ENCODE results near the gene C9orf40. TPM values are rescaled to one million over a fixed set of nuclear protein-coding genes. Genes with fewer than 3 reads are reported as not detected.

Gene C9orf40
- total and polyA plus RNA-seq, 2 donors (not counting 3 experiments of a cell fraction or from before 2014, with no cell fraction given): 2.2 to 7.5 TPM

DNA sequence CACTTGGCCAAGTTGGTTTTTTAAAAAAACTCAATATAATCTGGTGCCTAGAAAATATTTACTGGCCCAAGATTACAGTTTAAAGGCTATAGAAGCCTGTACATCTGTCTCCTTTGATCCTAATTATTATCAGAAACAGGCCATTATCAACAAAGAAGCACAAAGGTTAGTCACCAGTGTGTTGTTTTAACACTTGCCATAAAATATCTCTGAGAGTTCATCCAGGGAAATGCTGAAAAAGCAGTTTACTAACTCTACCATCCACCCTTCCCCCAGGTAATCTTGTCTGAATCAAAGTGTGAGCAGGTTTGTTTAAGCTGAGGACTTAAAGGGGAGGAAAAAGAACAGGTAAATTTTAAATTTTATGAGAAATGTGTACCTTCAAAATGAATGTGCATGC is 51.7 kb downstream of the C9orf40 start:
- ChIA-PET CTCF (no interaction called here), POLR2A (no interaction called here)
- Histone ChIP-seq H4K20me1 (replicated peaks; ENCODE audit: control insufficient read depth, extremely low read depth, insufficient read depth, low read length) (no peaks in the 10 kb centered on the region), H3K9ac (replicated peaks; ENCODE audit: extremely low read depth, insufficient read depth, low read length) (no peak overlapping the region), H3K27ac (ENCODE audit: insufficient read depth, low read depth, low read length) (no peak overlapping the region), H3K27me3 (ENCODE audit: control insufficient read depth in 2 of 2, insufficient read depth in 2 of 2, low read length in 2 of 2) (no peaks in the 10 kb centered on the region), H3K36me3 (ENCODE audit: control insufficient read depth in 2 of 2, extremely low read depth in 1 of 2, insufficient read depth in 2 of 2, low read length in 2 of 2) (no peaks in the 10 kb centered on the region), H3K79me2 (ENCODE audit: control insufficient read depth, insufficient read depth, low read length) (no peaks in the 10 kb centered on the region), H3K4me1 (ENCODE audit: control insufficient read depth, extremely low read depth, insufficient read depth, low read length) (no peaks in the 10 kb centered on the region), H2AFZ (ENCODE audit: low read depth, low read length) (no peak overlapping the region), H3K4me3 (replicated peaks in 1 of 3; ENCODE audit: insufficient read depth in 1 of 3, low read depth in 1 of 3, low read length in 3 of 3) (no peak overlapping the region), H3K9me1 (replicated peaks; ENCODE audit: control insufficient read depth, extremely low read depth, insufficient read depth, low read length) (no peaks in the 10 kb centered on the region), H3K9me3 (replicated peaks; ENCODE audit: control insufficient read depth, insufficient read depth, low read length) (no peaks in the 10 kb centered on the region), H3K4me2 (ENCODE audit: insufficient read depth, low read length) (no peak overlapping the region)
- BruUV-seq (replicated peaks): no TSS peak
- TF ChIP-seq, protein P1, sequence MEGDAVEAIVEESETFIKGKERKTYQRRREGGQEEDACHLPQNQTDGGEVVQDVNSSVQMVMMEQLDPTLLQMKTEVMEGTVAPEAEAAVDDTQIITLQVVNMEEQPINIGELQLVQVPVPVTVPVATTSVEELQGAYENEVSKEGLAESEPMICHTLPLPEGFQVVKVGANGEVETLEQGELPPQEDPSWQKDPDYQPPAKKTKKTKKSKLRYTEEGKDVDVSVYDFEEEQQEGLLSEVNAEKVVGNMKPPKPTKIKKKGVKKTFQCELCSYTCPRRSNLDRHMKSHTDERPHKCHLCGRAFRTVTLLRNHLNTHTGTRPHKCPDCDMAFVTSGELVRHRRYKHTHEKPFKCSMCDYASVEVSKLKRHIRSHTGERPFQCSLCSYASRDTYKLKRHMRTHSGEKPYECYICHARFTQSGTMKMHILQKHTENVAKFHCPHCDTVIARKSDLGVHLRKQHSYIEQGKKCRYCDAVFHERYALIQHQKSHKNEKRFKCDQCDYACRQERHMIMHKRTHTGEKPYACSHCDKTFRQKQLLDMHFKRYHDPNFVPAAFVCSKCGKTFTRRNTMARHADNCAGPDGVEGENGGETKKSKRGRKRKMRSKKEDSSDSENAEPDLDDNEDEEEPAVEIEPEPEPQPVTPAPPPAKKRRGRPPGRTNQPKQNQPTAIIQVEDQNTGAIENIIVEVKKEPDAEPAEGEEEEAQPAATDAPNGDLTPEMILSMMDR (IDR thresholded peaks at IDR 0.05; ENCODE audit: extremely low read depth in 1 of 2, insufficient read depth in 1 of 2, low read depth in 1 of 2, low read length in 2 of 2): no peak
- no peak for TF ChIP-seq POLR2AphosphoS5 (IDR thresholded peaks at IDR 0.05; ENCODE audit: insufficient read depth, low read depth, low read length)
- no peak for TF ChIP-seq EZH2 (IDR thresholded peaks at IDR 0.05; ENCODE audit: borderline replicate concordance, low read depth, low read length, severe bottlenecking)
- TF ChIP-seq GATA2 (IDR thresholded peaks at IDR 0.05; ENCODE audit: insufficient read depth, insufficient read length, low read depth, low read length): no peak
- no peak for TF ChIP-seq MYC (IDR thresholded peaks at IDR 0.05; ENCODE audit: low read depth, low read length)
- TF ChIP-seq, protein P2, sequence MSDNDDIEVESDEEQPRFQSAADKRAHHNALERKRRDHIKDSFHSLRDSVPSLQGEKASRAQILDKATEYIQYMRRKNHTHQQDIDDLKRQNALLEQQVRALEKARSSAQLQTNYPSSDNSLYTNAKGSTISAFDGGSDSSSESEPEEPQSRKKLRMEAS (IDR thresholded peaks at IDR 0.05; ENCODE audit: insufficient read depth, insufficient read length): no peak
- no peak for TF ChIP-seq FOS (IDR thresholded peaks at IDR 0.05; ENCODE audit: borderline replicate concordance, insufficient read depth, low read length)
- TF ChIP-seq JUN (IDR thresholded peaks at IDR 0.05; ENCODE audit: borderline replicate concordance, insufficient read depth, insufficient read length, low read depth): no peak
- no peak for TF ChIP-seq POLR2A (IDR thresholded peaks at IDR 0.05; ENCODE audit: low read depth, low read length)
- intact Hi-C loops (cut with micrococcal nuclease) (no loop called here), dilution Hi-C loops (cut with MboI; ENCODE audit: extremely low pct_ligation_motif_present, low sequenced_read_pairs) (no loop called here)
- FAIRE-seq: no peak
- no peak for DNase-seq (ENCODE audit: low read depth, low spot score)

Other genes starting within 250 kb of the C9orf40 start
- gene TRPM6, start 65.0 kb downstream of the C9orf40 start, total RNA-seq: 0.12 and 0.22 TPM in 2 replicates
- 0.01 and 0.02 TPM in 2 replicates for gene TRPM6, start 65.0 kb downstream of the C9orf40 start, polyA plus RNA-seq
- 15.0 and 19.6 TPM in 2 replicates for gene CARNMT1, start 75.4 kb upstream of the C9orf40 start, total RNA-seq
- 3.5 and 3.7 TPM in 2 replicates for gene CARNMT1, start 75.4 kb upstream of the C9orf40 start, polyA plus RNA-seq
- 32.6 and 36.5 TPM in 2 replicates for gene NMRK1, start 135.2 kb upstream of the C9orf40 start, total RNA-seq
- gene NMRK1, start 135.2 kb upstream of the C9orf40 start, polyA plus RNA-seq: 17.4 and 24.3 TPM in 2 replicates
- gene OSTF1, start 135.6 kb upstream of the C9orf40 start, total RNA-seq: 70.9 and 73.6 TPM in 2 replicates
- gene OSTF1, start 135.6 kb upstream of the C9orf40 start, polyA plus RNA-seq: 20.8 and 23.5 TPM in 2 replicates

All from endothelial cell of umbilical vein (primary cell).